CD4-positive, alpha-beta T cell treated with Interleukin-6 for 4 hours (primary cell): ENCODE results near the gene ARL14EP.

ENCODE experiments used
- DNase-seq: peaks from one replicate; pipeline ENCODE4 v3.0.0-alpha.2; 2020; ENCODE audit warnings: mixed read lengths

ARL14EP gene

DNA sequence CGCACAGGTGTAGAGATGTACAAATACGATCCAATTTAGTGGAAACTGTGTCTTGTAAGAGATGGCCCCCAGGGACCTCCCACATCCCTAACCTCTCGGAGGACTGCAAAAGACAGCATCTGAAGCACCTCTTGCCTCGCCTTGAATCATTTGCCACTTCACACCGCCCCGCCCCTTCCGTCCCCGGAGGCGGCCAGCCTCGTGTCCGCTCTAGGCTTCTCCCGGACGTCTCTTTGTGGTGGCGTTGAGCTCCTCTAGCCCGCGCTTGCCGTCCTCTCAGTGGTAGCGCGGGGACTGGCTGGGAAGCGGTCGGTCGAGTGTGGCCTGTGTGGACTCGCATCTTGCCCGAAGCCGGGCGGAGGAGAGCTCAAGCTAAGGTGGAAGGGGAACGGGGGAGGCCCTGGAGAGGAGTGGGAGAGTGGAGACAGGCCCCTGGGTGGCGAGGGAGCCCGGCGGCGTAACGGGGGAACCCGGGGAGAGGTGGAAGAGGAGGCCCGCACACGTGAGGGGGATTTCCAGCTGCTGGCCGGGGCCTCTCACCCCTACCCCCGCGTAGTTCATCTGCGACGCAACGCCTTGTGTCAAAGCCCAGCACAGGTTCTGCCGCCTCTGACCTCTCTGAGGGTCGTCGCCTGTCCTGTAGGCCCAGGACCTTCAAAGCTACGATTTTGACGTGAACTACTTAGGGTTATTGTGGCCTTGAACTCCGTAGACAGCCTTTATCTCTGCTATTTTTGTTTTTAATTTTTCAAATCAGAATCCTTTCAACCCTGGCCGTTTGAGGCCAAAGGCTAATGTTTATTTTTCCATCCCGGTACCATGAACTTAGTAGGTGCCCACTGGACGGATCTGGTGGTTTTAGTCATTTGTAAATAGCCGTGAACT lies at the start of gene ARL14EP:
ARL14EP (plus strand) TSS at position 279 of the 885 bp plus-strand sequence. CDS start 7,845 bp downstream, outside the sequence.
- DNase-seq, result peak; percentile 91

DNA sequence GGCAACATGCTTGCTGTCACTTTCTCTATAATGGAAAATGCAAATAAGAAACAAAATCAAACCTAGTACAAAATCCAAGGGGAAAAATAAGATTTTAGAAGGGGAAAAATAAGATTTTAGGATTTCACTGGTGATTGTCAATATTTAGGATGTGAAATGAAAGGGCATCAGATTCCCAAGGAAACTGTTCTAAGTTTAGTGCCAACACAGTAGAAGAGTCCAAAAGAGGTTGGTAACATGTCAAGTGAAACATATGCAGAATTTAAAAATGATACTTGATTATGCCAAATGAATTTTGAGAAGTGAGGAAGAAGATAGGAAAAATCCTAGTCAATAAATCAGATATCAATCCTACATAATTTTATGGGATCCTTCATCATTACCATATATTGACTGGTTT lies 45.7 kb upstream of the ARL14EP start:
- DNase-seq, result no peak

DNA sequence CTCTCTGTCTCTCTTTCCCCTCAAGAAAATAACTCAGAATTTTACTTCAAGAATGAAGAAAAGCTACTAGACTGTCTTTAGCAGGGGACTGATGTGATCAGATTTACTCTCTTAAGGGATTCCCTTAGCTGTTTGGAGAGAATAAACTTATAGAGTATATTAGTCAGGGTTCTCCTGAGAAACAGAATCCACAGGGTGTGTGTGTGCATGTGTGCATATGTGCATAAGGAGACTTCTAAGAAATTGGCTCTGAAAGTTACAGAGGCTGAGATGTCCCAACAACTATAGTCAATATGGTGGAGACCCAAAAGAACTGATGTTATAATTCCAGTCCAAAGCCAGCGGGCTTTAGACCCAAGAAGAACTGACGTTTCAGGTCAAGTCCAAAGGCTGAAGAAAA lies 43.1 kb upstream of the ARL14EP start:
- DNase-seq, result no peak

DNA sequence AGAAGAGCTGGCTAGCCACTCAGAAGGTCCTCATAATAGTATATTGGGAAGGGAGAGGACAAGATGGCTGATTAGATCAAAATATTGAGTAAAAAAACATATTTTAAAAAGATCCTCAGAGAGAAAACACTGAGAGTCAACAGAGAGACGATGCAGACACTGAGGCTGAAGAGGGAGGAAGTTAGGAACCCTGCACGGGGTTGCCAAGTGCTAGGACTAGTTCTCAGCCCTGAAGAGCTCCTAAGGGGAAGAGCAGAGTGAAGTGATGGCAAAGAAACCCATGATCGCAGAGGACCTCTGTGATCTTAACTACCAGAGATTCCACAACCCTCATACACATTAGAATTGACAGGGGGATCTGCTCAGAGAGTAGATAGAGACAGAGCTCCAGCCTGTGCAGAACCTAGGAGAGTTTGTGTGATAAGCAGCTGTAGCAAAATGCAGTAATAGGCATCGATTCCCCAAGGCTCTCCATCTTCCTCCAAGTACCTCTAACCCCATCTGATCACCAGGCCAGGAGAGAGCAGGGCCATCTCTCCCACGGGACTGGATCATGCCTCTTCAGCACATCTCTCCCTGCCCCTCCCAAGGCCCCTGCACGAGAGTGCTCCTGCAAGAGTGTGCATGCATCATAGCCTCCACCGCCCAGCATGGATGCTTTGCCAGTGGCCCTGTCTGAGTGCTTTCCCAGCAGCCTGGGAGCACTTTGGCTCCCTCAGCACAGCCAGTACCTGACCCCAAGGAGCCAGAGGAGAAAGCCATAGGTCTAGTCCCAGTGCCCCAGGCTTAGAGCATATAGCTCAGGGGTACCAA lies 41.2 kb upstream of the ARL14EP start:
- DNase-seq, result no peak

DNA sequence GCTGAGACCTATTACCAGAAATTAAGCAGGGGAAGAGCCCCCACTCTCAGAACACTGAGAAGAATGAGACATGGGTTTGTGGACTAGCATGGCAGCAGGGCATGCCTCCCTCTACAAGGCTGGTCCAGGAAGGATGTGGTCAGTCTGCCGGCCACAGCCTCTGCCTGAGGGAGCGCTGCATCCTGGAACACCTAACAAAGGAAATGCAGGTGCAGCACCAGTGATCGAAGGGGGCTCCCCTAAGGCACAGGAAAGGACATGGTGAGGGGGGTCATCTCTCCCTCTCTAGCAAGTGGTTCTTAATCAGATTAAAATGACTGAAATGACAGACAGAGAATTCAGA lies 40.6 kb upstream of the ARL14EP start:
- peak; percentile 10 for DNase-seq

DNA sequence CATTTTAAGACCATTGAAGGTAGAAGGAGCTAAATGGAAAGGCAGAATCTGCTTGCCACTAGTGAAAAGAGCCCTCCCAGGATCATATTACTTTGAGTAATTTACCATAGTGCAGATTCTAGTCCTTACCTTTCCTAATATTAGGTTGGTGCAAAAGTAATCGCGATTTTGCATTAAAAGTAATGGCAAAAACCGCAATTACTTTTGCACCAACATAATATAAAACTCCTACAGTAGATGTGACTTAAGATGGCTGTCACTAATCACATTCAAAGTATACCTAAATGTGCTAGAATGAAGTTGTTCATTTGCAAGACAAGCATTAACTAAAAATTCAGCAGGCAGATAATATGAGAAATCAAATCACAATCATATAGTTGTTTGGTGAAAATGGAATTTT lies 38.1 kb upstream of the ARL14EP start:
- DNase-seq, result no peak

DNA sequence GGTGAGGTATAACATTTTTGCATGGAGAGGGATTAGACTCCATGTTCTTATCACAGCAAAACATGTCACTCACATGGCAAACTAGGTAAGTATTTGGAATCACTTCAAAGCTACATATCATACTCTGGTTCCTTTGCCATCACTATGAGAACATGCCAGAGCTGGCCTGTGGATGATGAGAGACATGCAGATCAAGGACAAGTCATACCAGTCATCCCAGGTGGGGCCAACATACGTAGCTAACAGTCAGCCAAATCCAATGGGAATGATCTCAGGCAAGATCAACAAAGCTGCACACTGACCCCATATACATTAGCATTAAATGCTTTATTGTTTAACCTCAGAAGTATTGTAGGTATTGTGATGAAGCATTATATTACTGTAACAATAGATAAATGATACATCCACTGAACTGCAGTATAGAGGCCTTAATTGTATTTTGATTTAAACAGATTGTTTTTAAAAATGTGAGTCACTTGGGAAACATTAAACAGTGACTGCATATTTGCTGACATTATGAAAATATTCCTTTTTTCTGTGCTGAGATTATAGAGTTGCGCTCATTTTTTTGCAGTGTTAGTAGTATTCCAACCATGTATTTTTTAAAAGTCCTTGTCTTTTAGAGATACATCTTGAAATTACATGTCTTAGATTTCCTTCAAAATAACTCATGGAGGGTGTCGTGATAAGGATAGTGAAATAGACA lies 37.3 kb upstream of the ARL14EP start:
- DNase-seq, result no peak

DNA sequence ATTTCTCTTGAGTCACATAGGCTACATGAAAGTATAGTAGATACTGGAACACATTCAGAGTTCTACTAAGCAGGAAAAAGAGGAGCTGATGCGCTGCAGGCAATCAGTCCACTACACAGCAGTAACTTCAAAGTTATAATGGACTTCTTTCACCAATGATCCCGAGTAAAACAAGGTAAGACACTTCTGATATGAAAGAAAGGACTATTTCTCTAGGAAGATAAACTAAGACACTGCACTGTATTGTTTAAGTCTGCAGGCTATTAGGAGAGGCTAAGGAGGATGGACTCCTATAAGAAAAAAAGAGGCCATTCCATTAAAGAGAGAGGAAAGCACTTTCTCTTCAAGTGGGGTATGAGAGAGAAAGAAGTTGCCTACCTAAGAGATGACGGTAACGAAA lies 31.6 kb upstream of the ARL14EP start:
- DNase-seq, result no peak

DNA sequence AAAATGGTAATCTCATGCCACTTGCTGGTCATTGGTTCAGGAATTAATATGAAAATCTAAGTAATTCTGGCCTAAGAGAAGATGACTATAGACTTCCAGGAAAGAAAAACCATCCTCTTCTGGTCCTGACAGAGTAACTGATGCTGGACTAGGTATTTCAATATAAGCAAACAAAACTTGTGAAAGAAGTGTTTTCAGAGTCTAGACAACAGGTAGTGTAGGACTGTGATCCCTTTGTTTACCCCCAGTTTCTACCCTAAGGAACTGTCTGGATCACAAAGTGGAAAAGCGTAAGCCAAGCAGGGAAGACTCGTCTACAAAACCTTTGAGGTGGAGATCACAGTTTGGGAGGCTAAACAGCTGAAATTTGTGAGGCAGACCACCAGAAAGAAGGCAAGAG lies 30.4 kb upstream of the ARL14EP start:
- no peak for DNase-seq

DNA sequence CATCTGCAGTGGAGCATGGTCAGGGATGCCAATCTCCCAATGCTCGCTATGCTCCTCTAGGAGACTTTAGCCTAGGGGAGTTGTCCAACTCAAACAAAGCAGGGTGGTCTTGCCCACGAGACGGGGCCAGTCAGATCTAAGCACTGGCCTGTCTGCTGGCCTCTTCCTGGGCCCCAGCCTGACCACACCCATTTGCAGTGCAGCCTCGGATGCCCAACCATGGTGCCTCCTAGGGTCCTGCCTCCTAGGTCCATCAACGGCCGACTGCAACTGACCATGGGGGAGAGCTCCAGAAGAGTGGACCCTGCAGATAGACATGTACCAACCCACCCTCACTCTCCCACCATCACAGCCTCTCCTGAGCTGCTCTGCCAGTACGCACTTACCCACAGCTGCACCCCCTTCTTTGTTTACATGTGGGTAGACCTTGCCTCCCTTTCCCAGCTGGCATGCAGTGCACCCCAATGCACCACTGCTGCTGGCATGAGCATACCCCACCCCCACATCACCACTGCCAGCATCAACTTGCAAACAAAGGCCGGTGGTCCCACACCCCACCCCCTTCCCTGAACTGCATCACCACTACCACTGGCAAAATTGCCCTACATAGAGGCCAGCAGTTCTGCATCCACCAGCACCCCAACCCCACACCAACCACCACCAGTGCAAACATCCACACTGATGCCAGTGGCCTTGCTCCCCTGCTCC lies 27.6 kb upstream of the ARL14EP start:
- no peak for DNase-seq

DNA sequence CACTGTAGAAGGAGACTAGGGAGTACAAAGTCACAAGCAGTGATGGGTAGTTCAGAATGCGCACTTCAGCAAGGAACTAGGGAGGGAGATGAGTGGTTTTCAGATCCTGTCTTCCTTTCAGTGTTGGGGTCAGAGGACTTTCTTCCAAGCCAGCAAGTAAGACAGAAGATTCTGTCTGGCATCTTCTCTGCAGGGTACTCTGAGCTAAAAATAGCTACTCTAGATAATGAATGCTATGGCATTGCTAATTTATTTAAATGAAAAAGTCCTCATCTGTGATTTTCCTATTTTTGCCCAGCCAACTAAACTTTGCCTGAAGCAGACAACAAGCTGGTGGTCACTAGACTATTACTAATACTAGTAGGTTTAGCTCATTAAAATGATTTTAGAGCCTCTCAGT lies 18.3 kb upstream of the ARL14EP start:
- DNase-seq, result no peak

DNA sequence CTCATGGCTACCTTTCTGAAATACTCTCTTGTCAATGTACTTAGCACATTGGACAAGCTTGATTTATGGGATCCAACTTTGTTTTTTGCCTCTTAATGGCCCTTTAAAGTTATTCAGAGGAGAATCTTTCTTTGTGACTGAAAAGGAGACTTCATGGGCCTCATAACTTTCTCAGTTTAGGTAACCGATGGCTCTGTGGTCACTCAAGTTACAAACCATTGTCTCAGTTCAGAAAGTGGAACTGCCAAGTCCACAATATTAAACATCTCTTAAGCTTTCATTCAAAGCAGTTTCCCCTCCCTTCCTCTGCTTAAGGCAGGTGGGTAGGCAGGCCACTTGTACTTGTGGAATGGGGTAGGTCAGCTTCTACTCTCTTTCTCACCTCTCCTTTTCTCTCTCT lies 12.3 kb upstream of the ARL14EP start:
- DNase-seq, result no peak

DNA sequence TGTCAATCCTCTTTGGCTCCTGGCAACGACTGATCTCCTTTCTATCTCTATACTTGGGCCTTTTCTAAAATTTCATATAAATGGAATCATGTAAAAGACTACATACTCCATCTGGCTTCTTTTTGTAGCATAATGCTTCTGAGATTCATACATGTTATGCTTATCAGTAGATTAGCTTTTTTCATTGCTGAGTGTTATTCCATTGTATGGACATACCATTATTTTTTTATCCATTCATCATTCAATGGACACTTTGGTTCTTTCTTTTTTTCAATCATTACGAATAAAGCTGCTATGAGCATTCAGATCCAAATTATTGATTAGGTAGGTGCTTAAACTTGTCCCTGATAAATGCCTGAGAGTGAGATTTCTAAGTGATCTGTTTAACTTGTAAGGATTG lies 11.7 kb upstream of the ARL14EP start:
- no peak for DNase-seq

DNA sequence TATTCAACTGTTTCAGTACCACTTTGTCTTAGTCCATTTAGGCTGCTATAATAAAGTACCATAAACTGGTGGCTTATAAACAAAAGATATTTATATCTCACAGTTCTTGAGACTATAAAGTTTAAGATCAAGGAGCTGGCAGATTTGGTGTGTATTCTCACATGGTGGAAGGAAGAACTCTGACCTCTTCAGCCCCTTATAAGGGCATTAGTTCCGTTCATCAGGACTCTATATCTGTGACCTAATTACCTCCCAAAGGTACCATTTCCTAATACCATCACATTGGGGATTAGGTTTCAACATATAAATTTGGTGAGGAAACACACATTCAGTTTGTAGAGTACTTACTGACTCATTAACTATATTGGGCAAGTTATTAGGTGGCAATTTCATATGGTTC lies 10.7 kb upstream of the ARL14EP start:
- DNase-seq, result no peak

DNA sequence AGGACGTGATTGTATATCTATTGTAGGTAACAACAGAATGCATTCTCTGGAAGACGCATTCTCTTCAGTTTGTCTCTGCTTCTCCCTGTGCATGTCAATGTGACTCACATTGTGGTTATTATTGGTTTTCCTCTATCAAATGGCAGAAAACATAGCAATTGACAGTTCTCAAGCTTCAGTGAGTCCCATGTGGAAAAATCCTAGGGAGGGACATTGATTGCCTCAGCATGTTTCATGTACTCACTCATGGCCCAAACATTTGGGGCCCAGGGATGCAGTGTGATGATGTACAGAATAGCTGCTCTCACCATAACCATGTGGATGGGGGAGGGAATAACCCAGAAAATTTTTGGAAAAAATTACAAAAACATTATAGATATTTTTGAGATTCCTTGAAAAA lies 9.3 kb upstream of the ARL14EP start:
- DNase-seq, result no peak

DNA sequence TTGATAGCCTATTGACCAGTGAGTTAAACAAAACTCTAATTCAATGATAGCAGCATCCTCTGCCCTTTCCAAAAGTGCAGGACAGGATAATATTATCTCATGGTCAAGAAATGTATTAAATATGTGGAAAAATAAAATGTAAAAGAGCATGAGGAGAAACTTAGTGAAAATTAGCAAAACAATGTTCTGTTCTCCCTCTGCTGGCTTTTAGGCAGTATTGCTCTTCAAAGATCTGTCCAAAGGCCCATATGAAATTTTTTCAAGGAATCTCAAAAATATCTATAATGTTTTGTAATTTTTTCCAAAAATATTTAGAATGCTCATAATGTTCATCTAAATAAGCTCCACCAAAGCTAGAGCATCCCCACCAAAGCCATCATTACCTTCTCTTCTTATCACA lies 8.3 kb upstream of the ARL14EP start:
- no peak for DNase-seq

DNA sequence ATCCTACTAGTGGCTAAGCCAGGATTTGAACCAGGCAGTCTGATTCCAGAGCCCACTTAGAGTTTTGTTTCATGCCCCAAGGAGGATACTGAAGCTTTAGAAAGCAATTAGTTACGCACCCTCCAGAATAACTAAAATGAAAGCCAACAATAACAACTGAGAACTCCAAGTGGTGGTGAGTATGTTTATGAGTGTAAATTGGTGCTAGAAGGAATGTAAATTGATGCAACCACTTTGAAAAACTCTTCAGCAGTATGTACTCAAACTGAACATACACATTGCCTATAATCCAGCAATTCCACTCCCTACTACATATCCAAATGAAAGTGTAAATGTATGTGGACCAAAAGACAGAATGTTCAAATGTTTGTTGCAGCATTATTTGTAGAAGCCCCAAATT lies 6.7 kb upstream of the ARL14EP start:
- no peak for DNase-seq

DNA sequence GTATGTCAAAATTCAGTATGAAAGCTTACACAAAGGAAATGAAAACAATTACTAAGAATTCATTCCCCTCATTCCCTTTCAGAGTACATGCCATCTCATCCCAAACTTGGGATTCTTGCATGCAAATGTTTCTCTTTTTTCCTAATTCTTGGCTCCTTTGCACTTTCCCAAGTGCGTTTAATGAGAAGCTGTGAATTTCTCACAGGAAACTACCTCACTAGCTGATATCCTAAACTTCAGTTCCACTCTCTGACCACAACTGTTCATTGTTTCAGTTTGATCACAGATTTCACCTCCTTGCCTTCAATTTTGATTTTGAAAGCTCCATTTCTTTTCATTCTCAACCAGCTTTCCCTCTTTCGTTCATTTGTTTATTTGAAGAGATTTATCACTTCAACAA lies 5.9 kb upstream of the ARL14EP start:
- DNase-seq, result no peak

DNA sequence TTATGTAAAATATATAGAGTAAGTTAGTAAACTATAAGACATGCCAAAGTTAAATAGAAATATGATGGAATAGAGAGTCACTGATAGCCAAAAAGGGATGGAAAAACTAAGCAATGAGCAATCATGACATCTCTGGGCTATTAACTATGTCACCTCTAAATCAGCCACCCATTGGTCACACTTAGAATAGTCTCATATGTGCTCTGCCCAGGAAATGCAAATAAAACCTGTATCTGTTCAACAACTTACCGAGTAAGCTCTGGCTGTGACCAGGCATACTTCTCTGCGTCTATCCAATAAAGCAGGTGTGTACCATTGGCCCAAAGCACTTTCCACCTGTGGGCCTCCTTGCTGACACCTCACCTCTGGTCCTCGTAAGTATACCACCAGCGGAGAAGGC lies 1.6 kb upstream of the ARL14EP start:
- no peak for DNase-seq

DNA sequence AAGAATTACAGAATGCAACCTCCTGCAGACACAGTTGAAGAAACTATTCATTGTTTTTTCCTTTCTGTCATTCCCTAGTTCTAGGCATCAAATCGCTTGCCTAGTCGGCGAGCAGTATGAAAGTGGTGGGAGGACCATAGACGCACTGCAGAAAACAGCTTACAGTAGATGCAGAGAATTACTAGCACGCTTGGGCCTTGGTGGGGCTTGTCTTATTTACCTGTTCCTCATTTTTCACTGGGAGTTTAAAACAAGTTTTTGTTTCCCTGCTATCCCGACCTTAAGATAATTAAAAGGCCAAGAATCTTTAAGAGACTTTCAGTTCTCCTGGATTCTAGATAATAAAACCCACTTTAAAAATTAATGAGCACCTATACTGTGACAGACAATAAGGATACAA lies 713 bp upstream of the ARL14EP start:
- DNase-seq, result no peak

DNA sequence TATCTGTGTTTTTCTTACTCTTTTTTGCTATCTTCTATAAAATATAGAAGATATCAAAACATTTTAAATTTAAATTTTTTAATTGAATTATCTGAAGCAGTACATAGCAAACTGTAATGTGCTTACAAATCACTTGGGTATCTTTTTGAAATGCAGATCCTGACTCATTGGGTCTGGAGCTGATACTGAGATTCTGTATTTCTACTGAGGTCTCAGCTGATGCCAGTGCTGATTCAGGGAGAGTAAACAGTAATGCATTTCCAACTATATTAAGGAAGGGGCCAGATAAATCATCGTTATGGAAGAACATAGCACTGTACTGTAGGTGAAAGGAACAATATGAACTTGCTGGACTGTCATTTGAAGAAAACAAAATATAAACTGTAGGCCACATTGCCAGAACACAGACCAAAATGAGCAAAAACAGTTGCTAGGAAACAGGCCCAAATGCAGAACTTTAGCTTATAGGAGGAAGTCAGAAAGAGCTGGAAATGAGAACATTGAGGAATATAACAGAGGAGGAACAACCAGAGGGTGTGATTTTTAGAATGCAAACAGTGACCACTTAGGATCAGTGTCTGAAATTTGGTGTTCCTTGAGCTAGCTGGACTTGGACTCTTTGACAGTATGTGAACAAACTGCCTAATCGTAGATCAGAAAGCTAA lies 3.3 kb downstream of the ARL14EP start:
- DNase-seq, result no peak

DNA sequence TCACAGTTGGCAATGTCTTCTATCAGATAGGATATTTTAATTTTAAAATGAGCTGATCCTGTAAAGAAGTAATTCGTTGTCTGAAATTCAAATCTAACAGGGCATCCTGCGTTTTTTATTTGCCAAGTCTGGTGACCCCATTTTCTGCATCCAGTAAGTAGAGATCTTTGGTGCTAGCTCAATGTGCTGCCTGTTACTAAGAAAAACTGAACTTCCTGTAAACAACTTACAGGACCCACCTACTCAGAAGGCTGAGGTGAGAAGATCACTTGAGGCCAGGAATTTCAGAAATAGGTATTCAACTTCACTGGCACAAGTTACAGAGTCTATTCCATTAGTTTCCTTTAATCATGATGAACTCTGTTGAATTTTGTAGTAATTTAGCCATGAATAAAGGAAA lies 4.0 kb downstream of the ARL14EP start:
- DNase-seq, result no peak
